Osteocyte (in vitro differentiated cells): ENCODE data around the gene MRPL1. TPM values are rescaled to one million over a fixed set of nuclear protein-coding genes. Genes with fewer than 3 reads are reported as not detected.

Experiments used
- DNase-seq: peaks from one replicate; pipeline ENCODE4 v3.0.0; 2021; ENCODE audit warnings: mixed read lengths; ENCODE audit not compliant: unreplicated experiment; ENCODE audit errors: extremely low spot score
- H3K27ac Mint-ChIP-seq: one replicate; pipeline ENCODE4 v1.8.0; 2021; ENCODE audit warnings: mild to moderate bottlenecking, mixed read lengths; ENCODE audit not compliant: unreplicated experiment
- H3K27me3 Mint-ChIP-seq: one replicate; pipeline ENCODE4 v1.8.0; 2021; ENCODE audit warnings: mixed read lengths; ENCODE audit not compliant: unreplicated experiment
- H3K36me3 Mint-ChIP-seq: one replicate; pipeline ENCODE4 v1.8.0; 2021; ENCODE audit warnings: mixed read lengths; ENCODE audit not compliant: unreplicated experiment
- H3K4me1 Mint-ChIP-seq: one replicate; pipeline ENCODE4 v1.8.0; 2021; ENCODE audit warnings: mixed read lengths; ENCODE audit not compliant: unreplicated experiment
- H3K4me3 Mint-ChIP-seq: one replicate; pipeline ENCODE4 v1.8.0; 2021; ENCODE audit warnings: mild to moderate bottlenecking, moderate library complexity, mixed read lengths; ENCODE audit not compliant: unreplicated experiment
- H3K9me3 Mint-ChIP-seq: one replicate; pipeline ENCODE4 v1.8.0; 2021; ENCODE audit warnings: mixed read lengths; ENCODE audit not compliant: unreplicated experiment
- total RNA-seq: library from RNA; stranded (reverse); gene quantifications from 2 replicates; pipeline ENCODE4 v1.2.1, GENCODE V29; 2021
- TF ChIP-seq, protein P1 (sequence below): fragments of 200-600 bp; sonication (generic); IDR thresholded peaks from 2 replicates; pipeline ENCODE4 v1.5.0; 2021; ENCODE audit warnings: antibody characterized with exemption, mild to moderate bottlenecking, moderate library complexity

The MRPL1 gene
- total RNA-seq, 1 donor from 2014 or later, result 25.5 TPM

DNA sequence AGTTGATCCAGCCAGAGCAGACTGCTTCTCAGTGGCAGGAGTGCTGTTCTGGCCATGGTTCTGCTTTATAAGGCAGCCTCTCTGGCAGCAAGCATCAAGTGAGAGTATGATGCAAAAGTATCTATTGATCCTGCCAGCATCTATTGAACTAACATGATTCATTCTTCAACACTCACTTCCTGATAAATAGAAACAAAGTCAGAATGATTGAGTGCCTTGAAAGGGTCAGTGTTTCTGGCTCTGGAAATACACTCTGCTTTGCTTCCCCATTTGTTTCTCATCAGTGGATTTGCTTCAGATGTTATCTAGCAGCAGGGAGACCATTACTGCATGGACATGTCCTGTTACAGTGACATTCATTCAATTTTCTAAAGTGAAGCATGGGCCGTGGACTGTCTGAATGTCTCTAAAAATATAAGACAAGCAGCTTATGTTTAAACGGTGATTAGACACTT is 128.3 kb downstream of the MRPL1 start:
- no peaks in the 10 kb centered on the region for H3K36me3 Mint-ChIP-seq
- TF ChIP-seq, protein P1, sequence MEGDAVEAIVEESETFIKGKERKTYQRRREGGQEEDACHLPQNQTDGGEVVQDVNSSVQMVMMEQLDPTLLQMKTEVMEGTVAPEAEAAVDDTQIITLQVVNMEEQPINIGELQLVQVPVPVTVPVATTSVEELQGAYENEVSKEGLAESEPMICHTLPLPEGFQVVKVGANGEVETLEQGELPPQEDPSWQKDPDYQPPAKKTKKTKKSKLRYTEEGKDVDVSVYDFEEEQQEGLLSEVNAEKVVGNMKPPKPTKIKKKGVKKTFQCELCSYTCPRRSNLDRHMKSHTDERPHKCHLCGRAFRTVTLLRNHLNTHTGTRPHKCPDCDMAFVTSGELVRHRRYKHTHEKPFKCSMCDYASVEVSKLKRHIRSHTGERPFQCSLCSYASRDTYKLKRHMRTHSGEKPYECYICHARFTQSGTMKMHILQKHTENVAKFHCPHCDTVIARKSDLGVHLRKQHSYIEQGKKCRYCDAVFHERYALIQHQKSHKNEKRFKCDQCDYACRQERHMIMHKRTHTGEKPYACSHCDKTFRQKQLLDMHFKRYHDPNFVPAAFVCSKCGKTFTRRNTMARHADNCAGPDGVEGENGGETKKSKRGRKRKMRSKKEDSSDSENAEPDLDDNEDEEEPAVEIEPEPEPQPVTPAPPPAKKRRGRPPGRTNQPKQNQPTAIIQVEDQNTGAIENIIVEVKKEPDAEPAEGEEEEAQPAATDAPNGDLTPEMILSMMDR, result no peak
- H3K9me3 Mint-ChIP-seq, result no peaks in the 10 kb centered on the region
- H3K4me1 Mint-ChIP-seq, result no peaks in the 10 kb centered on the region
- H3K27ac Mint-ChIP-seq, result no peak overlapping the region
- no peak overlapping the region for H3K4me3 Mint-ChIP-seq
- DNase-seq, result no peak
- peaks cover 24% of the 10 kb centered on the region for H3K27me3 Mint-ChIP-seq

DNA sequence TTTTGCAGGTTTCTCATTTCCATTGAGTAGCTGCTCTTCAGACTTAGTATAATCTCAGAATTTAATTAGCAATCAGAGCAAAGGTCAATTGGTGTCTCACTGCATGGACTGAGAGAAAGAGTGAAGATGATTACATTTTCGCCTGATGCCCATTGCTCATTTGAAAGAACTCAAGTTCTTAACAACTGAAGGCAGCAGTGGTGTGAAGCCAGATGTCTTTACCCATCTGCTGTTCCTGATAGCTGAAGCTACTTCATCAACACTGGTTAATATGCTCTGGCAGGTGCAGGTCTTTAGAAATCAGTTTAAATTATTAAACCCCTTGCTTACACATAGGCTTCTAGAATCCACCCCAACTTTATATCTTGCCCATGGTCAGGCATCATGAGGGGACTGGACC is 130.0 kb downstream of the MRPL1 start:
- DNase-seq, result no peak
- Mint-ChIP-seq H3K27ac (no peak overlapping the region), H3K27me3 (peaks cover 24% of the 10 kb centered on the region)

DNA sequence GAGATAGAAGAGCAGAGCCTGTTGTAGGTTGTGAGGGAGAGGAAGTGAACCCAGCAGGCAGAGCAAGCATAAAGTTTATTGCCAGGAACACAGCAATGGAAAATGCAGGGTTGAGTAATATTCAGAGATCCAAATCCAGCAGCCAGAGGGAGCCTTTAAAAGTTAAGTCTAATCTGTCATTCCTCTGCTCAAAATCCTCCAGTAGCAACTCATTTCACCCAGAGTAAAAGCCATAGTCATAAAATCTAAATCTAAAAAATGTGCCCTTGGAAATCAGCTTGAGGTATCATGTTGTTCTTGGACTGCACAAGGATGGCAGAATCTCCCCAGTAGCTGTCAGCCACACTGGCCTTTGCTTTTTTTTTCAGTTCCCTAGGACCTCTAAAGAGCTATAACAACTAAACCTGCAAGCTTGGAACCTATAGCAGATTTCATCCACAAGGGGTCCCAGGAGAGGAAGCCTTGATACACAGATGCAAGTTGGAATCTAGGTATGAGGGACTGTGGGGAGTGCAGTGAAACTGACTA is 131.6 kb downstream of the MRPL1 start:
- no peak overlapping the region for H3K27ac Mint-ChIP-seq
- H3K36me3 Mint-ChIP-seq, result no peaks in the 10 kb centered on the region
- DNase-seq, result no peak
- H3K27me3 Mint-ChIP-seq, result peaks cover 21% of the 10 kb centered on the region
- H3K4me3 Mint-ChIP-seq, result no peak overlapping the region
- no peaks in the 10 kb centered on the region for H3K9me3 Mint-ChIP-seq
- H3K4me1 Mint-ChIP-seq, result no peaks in the 10 kb centered on the region
- TF ChIP-seq, protein P1, result peak; percentile 62

More for the DNA sequence above, 130.0 kb downstream of the MRPL1 start:
- no peak overlapping the region for H3K4me3 Mint-ChIP-seq
- H3K9me3 Mint-ChIP-seq, result no peaks in the 10 kb centered on the region
- no peaks in the 10 kb centered on the region for H3K4me1 Mint-ChIP-seq
- TF ChIP-seq, protein P1, result no peak
- H3K36me3 Mint-ChIP-seq, result no peaks in the 10 kb centered on the region

DNA sequence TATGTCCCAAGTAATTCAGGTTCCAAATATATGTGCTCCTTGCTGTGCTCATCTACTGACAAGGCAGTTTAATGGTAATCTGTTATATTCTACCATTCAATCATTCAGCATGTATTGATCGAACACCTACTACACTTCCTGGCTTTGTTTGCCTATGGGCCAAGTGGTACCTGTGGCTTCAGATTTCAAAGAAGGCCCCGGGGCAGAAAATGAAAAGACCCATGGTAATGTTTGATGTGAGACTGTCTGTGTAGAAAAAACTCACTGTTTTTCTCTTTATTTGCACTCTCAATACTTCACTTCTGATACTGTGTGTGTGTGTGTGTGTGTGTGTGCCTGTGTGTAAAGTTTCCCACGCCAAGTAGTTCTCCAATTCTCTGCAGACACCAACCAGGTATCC is 133.4 kb downstream of the MRPL1 start:
- no peak for DNase-seq
- TF ChIP-seq, protein P1, result no peak
- Mint-ChIP-seq H3K4me3 (no peak overlapping the region), H3K4me1 (no peaks in the 10 kb centered on the region), H3K27ac (no peak overlapping the region), H3K36me3 (no peaks in the 10 kb centered on the region), H3K9me3 (no peaks in the 10 kb centered on the region), H3K27me3 (peaks cover 10% of the 10 kb centered on the region)

DNA sequence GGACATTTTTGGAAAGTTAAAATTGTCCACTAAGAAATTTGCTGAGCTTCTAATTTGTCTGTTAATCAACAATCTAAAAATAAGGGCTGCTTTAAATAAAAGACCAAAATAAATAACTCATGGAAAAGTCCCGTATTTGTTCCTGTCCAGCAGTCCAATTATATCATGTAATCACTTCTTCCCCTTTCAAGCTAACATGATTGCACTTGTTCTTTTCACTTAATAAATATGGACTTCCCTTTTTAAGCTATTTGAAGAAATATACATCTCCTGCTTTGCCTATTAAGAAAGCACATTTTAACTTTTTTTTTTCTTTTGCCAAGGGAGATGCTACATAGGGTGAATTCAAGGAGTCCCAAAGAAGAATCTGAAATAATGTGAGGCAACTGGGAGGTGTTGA is 138.9 kb downstream of the MRPL1 start:
- no peak for DNase-seq
- Mint-ChIP-seq H3K36me3 (no peaks in the 10 kb centered on the region), H3K4me3 (no peak overlapping the region), H3K4me1 (no peaks in the 10 kb centered on the region), H3K27ac (no peak overlapping the region), H3K27me3 (peaks cover 4% of the 10 kb centered on the region), H3K9me3 (no peaks in the 10 kb centered on the region)
- TF ChIP-seq, protein P1, result no peak
